GM21528 (cell line): Measurements from ENCODE around the gene ADD2.
"Not testable (repeated sequence)": the region's sequence is repeated elsewhere in the genome, so short reads cannot be mapped to it uniquely, and the experiment has no call there.

Experiments
- ATAC-seq: cut with Tn5 transposase; IDR thresholded peaks from one replicate; pipeline ENCODE4 v1.9.1; 2021; ENCODE audit warnings: mild to moderate bottlenecking, moderate library complexity; ENCODE audit not compliant: unreplicated experiment, low FRiP score

ADD2 gene, protein sequence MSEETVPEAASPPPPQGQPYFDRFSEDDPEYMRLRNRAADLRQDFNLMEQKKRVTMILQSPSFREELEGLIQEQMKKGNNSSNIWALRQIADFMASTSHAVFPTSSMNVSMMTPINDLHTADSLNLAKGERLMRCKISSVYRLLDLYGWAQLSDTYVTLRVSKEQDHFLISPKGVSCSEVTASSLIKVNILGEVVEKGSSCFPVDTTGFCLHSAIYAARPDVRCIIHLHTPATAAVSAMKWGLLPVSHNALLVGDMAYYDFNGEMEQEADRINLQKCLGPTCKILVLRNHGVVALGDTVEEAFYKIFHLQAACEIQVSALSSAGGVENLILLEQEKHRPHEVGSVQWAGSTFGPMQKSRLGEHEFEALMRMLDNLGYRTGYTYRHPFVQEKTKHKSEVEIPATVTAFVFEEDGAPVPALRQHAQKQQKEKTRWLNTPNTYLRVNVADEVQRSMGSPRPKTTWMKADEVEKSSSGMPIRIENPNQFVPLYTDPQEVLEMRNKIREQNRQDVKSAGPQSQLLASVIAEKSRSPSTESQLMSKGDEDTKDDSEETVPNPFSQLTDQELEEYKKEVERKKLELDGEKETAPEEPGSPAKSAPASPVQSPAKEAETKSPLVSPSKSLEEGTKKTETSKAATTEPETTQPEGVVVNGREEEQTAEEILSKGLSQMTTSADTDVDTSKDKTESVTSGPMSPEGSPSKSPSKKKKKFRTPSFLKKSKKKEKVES

DNA sequence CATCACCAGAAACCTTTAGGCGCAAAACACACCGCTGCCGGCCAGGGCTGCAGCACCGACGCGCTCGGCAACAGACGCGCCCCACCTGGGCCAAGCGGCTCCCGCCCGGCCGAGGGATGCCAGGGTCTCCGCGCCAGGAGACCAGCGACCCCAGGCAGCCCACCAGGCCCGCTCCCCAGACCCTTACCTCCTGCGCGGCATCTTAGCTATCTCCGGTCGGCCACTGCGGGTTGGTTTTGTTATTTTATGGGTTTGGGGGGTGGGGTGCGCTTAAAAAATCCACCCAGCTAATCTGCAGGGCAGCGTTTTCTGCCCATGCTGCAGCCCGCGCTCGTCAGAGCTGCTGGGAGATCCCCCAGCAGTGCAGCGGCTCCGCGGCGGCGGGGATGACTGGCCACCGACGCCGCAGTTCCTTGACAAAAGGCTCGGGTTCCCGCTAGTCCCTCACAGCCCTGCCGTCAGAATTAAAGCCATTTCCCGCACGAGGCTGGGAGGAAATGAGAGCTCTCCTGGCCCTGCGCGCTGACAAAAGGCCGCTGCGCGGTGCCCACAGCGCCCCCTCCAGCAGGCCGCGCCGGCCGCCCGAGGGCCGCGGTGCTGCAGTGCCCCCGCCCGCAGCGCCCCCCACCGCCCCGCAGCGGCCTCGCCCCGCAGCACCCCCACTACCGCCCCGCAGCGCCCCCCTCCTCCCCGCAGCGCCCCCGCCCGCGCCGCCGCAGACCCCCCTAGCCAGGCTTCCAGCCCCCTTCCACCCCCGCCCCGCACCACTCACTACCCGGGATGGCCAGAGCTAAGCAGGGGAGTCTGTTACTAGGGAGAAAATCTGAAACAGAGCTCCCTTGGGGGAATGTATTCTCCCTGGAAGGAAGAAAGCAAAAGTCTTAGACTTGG lies at the start of gene ADD2:
Gene ADD2 (minus strand): TSS at position 502 of the 891 bp plus-strand sequence. CDS start 61,792 bp downstream, outside the sequence.
- no peak for ATAC-seq

DNA sequence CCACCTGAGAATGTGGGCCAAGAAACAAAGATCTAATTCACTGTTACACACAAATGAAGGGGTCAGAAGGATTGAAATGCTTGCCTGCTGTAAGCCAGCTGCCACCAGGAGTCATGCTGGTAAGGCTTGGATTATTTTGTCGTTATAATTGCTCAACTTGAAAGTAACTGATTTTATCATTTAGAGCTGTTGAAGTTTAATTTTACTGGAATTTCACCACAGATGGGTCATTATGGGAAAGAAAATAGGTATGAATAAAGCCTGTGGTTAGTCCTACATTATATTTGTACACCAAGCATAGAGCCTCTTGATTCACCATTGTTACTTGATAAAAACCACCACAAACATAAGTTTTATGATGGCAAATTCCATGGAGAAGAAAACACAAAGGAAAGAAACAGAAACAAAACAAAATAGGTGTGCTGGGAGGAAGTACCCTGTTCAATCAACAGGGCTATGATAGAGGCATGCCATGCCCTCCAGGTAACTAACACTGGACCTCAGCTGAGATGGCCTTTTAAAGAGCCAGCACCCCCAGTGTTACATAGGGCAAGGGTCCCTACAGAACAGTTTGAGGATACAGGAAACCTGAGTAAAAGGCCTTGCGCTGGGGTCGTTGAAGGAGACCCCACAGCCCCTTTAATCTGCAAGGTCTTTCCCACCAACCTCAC lies 49.4 kb upstream of the ADD2 start:
- no peak for ATAC-seq

DNA sequence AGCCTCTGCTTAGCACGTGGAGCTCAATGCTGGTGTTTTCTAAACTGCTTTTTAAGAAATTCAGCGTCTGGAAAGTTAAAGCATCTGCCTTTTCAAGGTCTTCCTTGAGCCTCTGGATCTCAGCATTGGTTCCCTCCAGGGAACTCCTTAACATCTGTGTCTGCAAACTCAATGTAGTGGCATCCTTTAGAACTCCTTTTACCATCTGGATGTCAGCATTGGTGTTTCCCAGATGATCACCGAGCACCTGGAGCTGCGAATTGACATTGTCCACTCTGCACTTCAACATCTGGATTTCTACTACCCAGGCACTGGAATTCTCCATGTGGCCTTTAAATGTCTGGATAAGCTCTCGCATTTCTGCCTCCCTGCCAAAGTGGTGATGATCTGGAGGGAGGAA lies 48.7 kb upstream of the ADD2 start:
- no peak for ATAC-seq

DNA sequence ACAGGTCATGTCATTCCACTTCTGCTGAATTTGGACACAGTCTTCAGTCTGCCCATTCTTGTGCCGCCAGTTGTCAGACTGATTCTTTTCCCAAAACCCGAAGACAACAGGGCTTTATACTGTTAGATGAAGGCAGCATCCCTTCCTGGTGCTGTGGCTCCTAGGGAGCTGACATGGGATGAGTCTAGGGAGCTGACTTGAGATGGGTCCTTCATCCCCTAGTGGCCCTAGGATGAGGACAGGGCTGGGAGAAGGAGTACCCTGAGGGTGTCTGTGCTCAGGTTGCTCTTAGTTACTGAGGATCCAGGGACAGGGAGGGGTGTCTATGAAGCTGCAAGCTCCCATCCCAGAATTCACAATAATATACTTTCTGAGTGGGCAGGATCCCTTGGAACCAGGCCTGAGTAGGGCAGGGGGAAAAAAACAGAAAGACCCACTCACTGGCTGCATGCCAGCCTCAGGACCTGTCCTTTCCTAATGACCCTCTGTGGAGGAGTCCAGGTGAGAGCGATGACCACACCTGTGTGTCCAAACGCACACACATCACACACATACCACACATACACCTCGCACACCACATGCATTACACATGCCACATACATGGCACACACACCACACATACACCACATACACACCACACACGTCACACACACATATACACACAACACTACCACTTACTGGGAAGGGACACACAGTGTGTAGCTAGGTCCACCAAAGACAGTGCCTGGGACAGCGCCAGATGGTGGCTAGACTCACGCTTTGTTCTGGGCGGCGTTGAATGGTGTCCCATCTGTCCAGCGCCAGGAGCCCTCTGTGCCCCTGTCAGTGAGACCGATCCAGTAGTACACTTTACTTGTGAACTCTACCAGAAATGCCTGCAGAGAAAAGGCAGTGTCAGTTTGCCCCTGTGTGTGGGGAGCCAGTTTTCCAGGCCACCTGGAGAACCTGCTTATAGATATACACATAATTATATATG lies 41.3 kb upstream of the ADD2 start:
- ATAC-seq = no peak

DNA sequence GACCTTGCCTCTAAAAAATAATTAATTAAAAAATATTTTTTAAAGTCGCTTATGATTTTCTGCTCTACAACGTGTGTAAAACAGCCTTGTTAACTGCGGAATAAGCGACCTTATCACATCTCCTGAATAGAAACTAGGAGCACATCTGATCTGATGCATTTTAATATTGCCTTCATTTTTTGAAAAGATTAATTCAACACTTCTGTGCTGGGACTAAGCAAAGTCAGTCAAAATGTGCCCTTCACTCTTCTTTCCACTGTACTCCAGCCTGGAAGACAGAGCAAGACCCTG lies 39.8 kb upstream of the ADD2 start:
- ATAC-seq = no peak

DNA sequence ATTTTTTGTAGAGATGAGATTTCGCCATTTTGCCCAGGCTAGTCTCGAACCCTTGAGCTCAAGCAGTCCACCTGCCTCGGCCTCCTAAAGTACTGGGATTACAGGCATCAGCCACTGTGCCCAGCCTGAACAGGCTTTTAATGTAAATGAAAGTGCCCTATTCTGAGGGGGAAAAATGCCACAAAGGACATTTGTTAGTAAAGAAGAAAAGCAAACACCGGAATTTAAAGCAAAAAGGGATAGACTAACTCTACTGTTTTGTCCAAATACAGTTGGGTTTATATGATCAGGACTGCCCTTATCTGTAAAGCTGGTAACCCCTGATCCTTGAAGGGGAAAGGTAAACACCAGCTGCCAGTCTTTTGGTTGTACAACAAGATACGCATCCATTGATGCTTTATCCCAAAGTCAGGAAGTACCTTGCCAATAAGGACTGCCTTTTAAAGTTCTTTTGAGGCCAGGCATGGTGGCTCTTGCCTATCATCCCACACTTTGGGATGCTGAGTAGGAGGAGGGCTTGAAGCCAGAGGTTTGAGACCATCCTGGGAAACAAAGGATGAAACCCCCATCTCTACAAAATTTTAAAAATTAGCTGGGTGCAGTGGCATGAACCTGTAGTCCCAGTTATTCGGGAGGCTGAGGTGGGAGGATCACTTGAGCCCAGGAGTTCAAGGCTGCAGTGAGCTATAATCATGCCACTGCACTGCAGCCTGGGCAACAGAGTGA lies 39.3 kb upstream of the ADD2 start:
- ATAC-seq = no peak

DNA sequence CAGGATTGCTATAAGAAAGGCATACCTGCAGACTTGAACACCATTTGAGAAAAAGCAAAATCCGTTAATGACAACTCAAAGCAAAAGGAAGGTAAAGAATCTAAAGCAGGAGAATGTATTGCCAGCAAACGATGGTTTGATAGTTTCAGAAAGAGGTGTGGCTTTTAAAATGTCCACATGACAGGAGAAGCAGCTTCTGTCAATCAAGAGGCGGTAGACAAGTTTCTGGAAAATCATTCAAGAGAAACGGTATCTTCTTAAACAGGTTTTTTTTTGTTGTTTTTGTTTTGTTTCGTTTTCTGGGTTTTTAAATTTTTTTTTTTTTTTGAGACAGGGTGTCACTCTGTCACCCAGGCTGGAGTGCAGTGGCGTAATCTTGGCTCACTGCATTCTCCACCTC lies 38.6 kb upstream of the ADD2 start:
- no peak for ATAC-seq

DNA sequence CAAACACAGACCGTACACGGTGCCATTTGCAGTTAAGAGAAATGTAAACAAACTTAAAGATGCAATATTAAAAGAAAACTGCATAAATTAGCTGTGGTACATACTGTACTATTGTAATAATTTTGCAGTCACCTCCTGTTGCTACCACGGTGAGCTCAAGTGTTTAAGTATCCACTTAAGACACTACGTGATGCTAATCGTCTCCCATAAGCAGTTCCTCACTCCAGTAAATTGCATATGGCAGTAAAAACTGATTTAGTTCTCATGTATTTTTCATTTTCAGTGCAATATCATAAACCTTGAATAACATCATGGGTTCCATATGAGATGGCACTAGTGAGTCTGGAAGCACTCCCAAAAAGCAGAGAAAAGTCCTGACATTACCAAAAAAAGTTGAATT lies 38.0 kb upstream of the ADD2 start:
- ATAC-seq = no peak

DNA sequence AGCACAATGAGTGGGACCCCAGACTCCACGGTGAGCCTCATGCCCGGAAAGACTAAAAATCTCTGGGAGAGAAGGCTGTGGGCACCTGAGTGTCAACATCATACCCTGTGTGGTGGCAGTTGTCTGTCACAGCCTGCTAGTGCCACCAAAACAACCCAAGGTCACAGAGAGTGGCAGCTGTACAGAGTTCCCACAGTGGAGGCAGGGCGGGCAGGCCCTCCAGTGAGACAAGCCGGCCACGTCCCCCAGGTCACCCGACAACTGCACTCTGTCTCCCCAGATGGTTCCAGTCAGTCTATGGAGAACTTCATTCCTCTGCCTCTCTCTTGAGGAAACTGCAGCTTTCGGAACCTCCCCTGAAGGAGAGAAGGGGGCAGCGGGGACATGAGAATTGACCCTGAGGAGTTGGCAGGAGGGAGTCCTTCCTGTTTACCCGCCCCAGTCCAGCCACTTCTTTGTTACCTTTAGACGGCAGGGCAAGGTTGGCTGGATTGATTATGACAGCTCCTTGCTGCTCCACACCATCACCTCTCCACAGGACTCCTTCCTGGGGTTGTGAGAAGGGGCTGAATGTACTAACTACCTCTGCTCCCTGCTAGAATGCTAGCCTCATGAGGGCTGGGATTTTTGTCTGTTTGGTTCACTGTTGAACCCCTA lies 33.7 kb upstream of the ADD2 start:
- ATAC-seq = no peak

DNA sequence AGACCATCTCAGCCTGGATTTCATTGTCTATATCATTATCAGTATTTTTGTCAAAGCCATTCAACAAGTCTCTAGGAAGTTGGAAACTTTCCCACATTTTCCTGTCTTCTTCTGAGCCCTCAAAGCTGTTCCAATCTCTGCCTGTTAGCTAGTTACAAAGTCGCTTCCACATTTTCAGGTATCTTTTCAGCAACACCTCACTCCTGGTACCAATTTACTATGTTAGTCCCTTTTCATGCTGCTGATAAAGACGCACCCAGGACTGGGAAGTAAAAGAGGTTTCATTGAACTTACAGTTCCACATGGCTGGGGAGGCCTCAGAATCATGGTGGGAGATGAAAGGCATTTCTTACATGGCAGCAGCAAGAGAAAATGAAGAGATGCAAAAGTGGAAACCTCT lies 31.7 kb upstream of the ADD2 start:
- ATAC-seq = no peak

DNA sequence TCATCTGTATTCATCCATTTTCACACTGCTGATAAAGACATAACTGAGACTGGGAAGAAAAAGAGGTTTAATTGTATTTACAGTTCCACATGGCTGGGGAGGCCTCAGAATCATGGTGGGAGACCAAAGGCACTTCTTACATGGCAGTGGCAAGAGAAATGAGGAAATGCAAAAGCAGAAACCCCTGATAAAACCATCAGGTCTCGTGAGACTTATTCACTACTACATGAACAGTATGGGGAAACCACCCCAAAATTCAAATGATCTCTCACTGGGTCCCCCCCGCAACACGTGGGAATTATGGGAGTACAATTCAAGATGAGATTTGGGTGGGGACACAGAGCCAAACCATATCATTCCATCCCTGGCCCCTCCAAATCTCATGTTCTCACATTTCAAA lies 30.0 kb upstream of the ADD2 start:
- ATAC-seq = not testable (repeated sequence)

DNA sequence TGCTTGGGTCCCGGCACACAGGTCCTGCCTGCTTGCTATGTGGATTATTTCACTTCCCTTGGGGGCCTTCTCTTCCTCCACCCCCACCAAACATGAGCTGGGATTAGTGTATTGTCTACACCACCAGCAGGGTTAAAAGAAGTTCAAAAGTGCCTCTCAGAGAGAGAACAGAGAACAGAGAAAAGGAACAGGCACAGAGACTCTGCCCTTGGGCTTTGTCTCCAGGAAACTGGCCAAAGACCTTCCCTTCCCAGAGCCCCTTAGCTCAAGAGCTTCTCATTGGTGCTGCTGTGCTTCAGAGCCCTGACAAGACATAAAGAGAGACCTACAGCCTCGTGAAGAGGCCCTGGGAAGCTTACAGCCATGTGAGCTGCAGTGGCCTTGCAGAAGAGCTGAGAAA lies 29.5 kb upstream of the ADD2 start:
- no peak for ATAC-seq

DNA sequence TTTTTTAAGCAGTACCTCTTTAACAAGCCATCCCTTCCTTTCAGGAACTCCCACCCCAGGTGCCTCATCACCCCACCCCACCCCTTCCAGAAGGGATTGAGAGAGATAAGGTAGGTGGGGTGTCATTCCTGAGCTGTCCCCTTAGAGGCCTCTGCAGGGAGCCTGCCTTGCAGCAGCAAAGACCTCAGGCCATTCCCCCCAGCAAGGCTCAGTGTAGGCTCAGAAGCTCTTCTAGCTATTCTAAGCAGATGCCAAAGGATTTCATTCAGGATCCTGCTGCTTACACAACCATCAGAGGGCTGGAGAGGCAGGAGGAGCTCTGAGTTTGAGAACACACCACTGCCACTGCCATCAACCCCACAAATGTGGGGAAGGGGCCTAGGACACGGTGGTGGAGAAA lies 28.3 kb upstream of the ADD2 start:
- no peak for ATAC-seq

DNA sequence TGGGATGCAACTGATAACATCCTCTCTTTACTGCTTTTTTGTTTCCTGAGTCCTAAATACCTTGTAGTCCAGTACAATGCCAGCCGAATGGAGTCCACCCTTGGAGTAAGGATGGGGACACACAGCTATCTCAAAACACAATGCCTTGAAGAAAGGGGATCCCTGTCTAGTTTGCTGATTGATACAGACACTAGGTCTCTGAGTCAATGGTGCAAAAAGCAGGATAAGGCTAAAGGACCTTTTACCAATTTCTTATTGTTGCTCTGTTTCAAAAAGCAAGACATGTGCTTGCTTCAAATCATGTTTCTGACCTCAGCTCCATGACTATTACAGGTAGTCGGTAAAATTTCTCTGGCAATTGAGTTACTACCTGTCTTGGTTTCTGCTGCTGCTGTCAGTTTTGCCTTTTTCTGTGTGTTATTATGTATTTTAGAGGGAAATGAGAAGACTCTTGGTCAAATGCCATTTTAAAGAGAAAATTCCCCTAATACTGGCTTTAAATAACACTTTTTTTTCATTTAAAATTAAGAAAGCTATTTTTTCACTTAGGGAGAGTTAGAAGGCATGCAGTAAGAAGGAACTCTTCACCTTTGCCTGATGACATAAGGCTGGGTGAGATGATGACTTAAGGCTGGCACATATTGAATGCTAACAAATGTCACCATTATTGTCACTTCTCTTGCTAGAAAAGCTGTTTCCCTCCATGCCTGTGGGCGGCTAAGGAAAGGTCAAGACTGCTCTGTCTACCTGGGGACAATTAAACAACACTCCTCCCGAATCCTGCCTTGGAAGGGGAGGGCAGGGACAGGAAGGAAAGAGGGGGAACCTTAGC lies 27.4 kb upstream of the ADD2 start:
- no peak for ATAC-seq

DNA sequence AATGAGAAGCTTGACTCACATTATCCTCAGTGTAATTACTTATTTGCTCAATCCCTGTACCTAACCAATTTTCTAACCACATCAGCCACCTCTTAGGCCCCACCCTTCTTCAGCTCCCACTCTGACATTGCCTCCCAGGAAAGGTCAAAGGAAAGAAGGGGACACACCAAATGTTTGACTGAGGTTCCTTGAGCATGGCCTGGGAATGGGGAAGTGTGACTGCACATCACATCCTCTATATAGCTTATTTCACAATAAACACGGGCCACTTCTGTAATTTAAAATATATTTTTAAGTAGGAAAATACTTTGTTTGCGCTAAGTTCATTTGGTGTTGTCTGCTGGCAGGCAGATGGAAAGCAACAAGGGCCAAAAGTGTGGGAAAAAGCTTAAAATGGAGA lies 25.4 kb upstream of the ADD2 start:
- ATAC-seq = no peak

DNA sequence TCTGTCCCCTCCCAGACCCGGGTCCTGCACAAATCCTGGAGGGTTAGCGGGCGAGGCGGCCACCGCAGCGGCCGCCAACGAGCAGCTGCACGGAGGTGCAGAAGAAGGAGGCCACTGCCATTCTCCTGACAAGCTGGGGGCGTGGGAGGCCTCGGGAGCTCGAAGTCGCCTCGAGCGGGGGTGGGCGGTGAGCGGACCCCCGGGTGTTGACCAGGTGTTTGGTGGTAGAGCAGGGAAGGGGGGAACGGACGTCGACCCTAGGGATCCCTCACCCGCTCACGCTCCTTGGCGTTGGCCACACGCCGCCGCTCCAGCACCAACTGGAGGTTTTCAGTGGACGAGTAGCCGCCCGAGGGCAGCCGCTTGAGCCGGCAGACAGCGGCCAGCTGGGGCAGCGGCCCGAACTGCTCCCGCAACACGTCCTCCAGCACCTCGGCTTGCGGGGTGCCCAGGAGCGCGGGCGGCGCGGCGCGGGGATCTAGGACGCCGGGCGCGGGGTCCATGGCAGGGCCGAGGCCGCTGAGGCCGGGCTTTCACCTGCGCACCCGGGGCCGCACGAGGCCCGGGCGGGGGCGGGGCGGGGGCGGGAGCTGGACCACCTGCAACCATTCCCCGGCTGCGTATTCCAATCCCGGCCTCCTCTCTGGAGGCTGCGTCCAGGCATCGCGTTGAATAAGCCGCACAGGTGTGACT lies 22.3 kb upstream of the ADD2 start, which contains the start of gene FIGLA:
Gene FIGLA (minus strand): TSS at position 508 of the 693 bp plus-strand sequence. CDS start 5 bp downstream, at position 503.
- no peak for ATAC-seq
